Right atrium auricular region (tissue), 2 donors: ENCODE measurements around the gene NUAK2. TPM values are rescaled to one million over a fixed set of nuclear protein-coding genes. Genes with fewer than 3 reads are reported as not detected.

Experiments used
- DNase-seq: peaks from one replicate; pipeline ENCODE4 v3.0.0-alpha.2; 2019; ENCODE audit warnings: low spot score
- H3K27ac ChIP-seq, 2 donors: fragments of 200-600 bp; sonication (generic); 1 replicate in 1 of 2; 2 replicates in 1 of 2; pipeline ENCODE4 v1.5.1; 2016 to 2019
- H3K27me3 ChIP-seq, 2 donors: fragments of 200-600 bp; sonication (generic); one replicate each; pipeline versions ENCODE4 v1.5.1 to v1.6.0; 2017 to 2019
- H3K36me3 ChIP-seq: fragments of 200-600 bp; sonication (generic); one replicate; pipeline ENCODE4 v1.5.1; 2016
- H3K4me1 ChIP-seq, 2 donors: fragments of 200-600 bp; sonication (generic); one replicate each; pipeline versions ENCODE4 v1.5.1 to v1.6.0; 2017 to 2019
- H3K4me3 ChIP-seq, 2 donors: fragments of 200-600 bp; sonication (generic); 1 replicate in 1 of 2; 2 replicates in 1 of 2; pipeline ENCODE4 v1.5.1; 2017 to 2019; ENCODE audit warnings: mild to moderate bottlenecking in 1 of 2, moderate library complexity in 1 of 2
- H3K9me3 ChIP-seq, 2 donors: fragments of 200-600 bp; sonication (generic); one replicate each; pipeline ENCODE4 v1.5.1; 2019
- total RNA-seq, 2 donors: library from RNA; depleted of rRNA; stranded (reverse); fragments of >200 nt; gene quantifications; one replicate each; pipeline ENCODE4 v1.1.0, GENCODE V29; 2016
- TF ChIP-seq, protein P1 (sequence below), 2 donors: fragments of 200-600 bp; sonication (generic); IDR thresholded peaks; one replicate each; pipeline ENCODE4 v1.5.1; 2019; ENCODE audit warnings: antibody characterized with exemption in 2 of 2

The NUAK2 gene
- total RNA-seq, 2 donors from 2014 or later: 0.67 to 1.7 TPM

DNA sequence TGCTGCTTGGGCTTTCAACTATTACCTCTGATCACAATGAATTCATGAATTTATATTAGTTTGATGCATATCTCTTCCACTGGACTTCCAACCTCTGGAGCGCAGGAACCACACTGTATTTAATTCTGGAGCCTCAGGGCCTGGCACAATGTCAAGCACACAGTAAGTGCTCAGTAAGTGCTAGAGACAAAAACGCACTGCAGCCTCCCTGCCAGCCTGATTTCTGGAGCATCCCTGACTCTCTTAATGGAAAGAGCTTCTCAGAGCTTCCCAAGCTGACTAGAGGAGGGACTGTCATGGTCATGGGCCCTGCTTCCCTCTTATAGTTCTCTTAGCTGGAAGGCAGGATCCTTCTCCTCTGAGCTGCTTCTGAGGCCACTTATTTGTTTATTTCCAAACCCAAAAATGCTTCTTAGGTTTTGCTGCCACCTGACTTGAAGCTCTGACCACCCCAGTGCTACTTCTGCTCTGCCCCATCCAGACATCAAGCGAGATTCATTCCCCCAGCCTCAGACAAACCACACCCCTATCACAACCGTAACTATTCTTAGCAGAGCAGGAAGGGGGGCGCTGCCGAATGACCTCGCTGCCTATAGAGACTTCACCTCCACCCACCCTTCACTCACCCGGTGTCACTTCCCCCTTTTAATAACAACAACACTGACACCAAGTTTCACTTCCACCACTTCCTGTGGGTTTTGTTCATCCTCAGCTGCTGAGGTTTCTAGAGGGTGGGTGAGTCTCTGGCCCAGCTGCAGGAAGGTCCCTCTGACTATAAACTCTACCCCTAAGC, 33.6 kb downstream of the NUAK2 start:
- Histone ChIP-seq H3K36me3 (no peaks in the 10 kb centered on the region), H3K27me3 (no peaks in the 10 kb centered on the region), H3K9me3 (no peaks in the 10 kb centered on the region), H3K4me1 (peaks cover 0 to 16% of the 10 kb centered on the region in 2 donors), H3K4me3 (no peak overlapping the region), H3K27ac (no peak overlapping the region)
- TF ChIP-seq, protein P1, sequence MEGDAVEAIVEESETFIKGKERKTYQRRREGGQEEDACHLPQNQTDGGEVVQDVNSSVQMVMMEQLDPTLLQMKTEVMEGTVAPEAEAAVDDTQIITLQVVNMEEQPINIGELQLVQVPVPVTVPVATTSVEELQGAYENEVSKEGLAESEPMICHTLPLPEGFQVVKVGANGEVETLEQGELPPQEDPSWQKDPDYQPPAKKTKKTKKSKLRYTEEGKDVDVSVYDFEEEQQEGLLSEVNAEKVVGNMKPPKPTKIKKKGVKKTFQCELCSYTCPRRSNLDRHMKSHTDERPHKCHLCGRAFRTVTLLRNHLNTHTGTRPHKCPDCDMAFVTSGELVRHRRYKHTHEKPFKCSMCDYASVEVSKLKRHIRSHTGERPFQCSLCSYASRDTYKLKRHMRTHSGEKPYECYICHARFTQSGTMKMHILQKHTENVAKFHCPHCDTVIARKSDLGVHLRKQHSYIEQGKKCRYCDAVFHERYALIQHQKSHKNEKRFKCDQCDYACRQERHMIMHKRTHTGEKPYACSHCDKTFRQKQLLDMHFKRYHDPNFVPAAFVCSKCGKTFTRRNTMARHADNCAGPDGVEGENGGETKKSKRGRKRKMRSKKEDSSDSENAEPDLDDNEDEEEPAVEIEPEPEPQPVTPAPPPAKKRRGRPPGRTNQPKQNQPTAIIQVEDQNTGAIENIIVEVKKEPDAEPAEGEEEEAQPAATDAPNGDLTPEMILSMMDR (IDR thresholded peaks at IDR 0.05): no peak
- DNase-seq: no peak

DNA sequence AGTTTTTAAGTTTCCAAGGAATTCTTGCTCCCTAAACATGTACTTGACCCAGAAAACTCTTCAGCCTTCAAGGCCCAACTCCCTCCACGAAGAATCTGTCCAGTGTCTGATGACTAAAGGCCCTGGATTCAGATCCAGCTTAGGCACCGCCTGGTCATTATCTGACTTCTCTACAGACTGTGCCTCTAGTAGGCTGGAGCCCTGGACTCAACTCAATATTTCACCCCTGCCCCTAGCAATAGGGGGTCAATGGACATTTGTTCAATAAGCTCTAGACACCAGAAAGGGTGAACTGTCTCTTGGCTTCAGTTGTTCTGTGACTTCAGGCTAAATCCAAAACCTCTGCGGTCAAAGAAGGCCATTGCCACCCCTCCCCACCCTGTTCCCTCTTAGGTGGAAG, 34.5 kb downstream of the NUAK2 start:
- Histone ChIP-seq H3K27me3 (no peaks in the 10 kb centered on the region), H3K27ac (no peak overlapping the region), H3K36me3 (no peaks in the 10 kb centered on the region), H3K9me3 (no peaks in the 10 kb centered on the region), H3K4me1 (peaks cover 2 to 16% of the 10 kb centered on the region in 2 donors), H3K4me3 (no peak overlapping the region)
- TF ChIP-seq, protein P1 (IDR thresholded peaks at IDR 0.05): no peak
- no peak for DNase-seq

- Histone ChIP-seq H3K27ac (no peak overlapping the region), H3K27me3 (no peaks in the 10 kb centered on the region), H3K36me3 (no peaks in the 10 kb centered on the region), H3K4me1 (peaks cover 3 to 16% of the 10 kb centered on the region in 2 donors), H3K9me3 (no peaks in the 10 kb centered on the region), H3K4me3 (no peak overlapping the region)
- DNase-seq: no peak
- TF ChIP-seq, protein P1 (IDR thresholded peaks at IDR 0.05): no peak
These were observed 35.1 kb downstream of the NUAK2 start for GRCh38 chr1:205286335-205286950.

DNA sequence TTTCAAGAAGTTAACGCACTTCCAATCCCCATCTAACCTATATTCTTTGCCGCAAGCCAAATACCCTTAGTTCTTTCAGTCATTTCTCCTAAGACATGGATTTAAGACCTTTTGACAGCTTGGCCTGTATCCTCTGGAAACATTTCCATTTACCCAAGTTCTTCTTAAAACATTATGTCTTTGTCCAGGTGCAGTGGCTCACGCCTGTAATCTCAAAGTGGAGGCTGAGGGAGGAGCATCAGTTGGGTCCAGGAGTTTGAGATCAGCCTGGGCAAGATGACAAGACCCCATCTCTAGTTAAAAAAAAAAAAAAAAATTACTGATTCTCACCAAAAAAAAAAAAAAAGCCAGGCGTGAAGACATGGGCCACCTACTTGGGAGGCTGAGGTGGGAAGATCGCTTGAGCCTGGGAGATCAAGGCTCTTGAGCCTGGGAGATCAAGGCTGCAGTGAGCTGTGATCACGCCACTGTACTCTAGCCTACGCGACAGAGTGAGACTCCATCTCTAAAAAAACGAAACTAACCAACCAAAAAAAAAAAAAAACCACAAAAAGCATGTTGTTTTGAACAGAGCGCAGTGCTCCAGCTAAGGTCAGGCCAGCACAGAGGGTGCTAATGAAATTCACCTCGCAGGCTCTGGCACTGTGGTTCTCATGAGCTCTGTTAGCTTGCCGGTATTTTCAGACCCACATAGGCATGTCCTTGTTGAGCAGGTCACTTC, 36.0 kb downstream of the NUAK2 start:
- H3K36me3 ChIP-seq: no peaks in the 10 kb centered on the region
- H3K4me1 ChIP-seq: peaks cover 3 to 16% of the 10 kb centered on the region in 2 donors
- DNase-seq: no peak
- peak overlapping the region; percentile 39 to 47 for H3K27ac ChIP-seq
- TF ChIP-seq, protein P1 (IDR thresholded peaks at IDR 0.05): no peak
- no peaks in the 10 kb centered on the region for H3K27me3 ChIP-seq
- no peak overlapping the region for H3K4me3 ChIP-seq
- no peaks in the 10 kb centered on the region for H3K9me3 ChIP-seq

GRCh38 chr1:205284420-205285144, 37.0 kb downstream of the NUAK2 start:
- TF ChIP-seq, protein P1 (IDR thresholded peaks at IDR 0.05): no peak
- peak; percentile 85 for DNase-seq
- H3K4me3 ChIP-seq: no peak overlapping the region
- no peaks in the 10 kb centered on the region for H3K9me3 ChIP-seq
- H3K36me3 ChIP-seq: no peaks in the 10 kb centered on the region
- H3K27me3 ChIP-seq: no peaks in the 10 kb centered on the region
- H3K4me1 ChIP-seq: peaks cover 3 to 16% of the 10 kb centered on the region in 2 donors
- H3K27ac ChIP-seq: peak overlapping the region; percentile 39 to 47
